RWPE1 (cell line): ENCODE data around the gene TTYH3.
"Not testable (repeated sequence)": the region's sequence is repeated elsewhere in the genome, so short reads cannot be mapped to it uniquely, and the experiment has no call there.

Source experiments
- CTCF ChIA-PET: fragments of 350-600 bp; sonication (Branson Sonifier 250); formaldehyde crosslinking; extraction: SDS; loops from one replicate; lab custom pipeline; 2021; lab: Yijun Ruan, JAX
- POLR2A ChIA-PET: fragments of 400-600 bp; formaldehyde crosslinking; extraction: SDS; loops from one replicate; lab custom pipeline; 2020; ENCODE audit warnings: antibody characterized with exemption; ENCODE audit not compliant: low non-redundant PET; lab: Yijun Ruan, JAX
- DNase-seq: peaks from one replicate; pipeline ENCODE4 v3.0.0; 2012; ENCODE audit warnings: low spot score
- H3K27ac ChIP-seq: fragments of 450-650 bp; 2 replicates; pipeline ENCODE4 v1.5.1; 2017
- CTCF ChIP-seq: fragments of 450-650 bp; conservative IDR thresholded peaks from 2 replicates; pipeline ENCODE4 v1.5.1; 2017; ENCODE audit warnings: low read depth, mild to moderate bottlenecking

Gene TTYH3

GRCh38 chr7:2587134-2587533 lies 44.7 kb upstream of the TTYH3 start:
- ChIA-PET CTCF (no interaction called here), POLR2A (no interaction called here)
- no peak for TF ChIP-seq CTCF
- DNase-seq = no peak
- no peak overlapping the region for H3K27ac ChIP-seq

GRCh38 chr7:2587778-2588177 lies 44.0 kb upstream of the TTYH3 start:
- no peak for TF ChIP-seq CTCF
- no peak overlapping the region for H3K27ac ChIP-seq
- no peak for DNase-seq
- ChIA-PET POLR2A (no interaction called here), CTCF (no interaction called here)

GRCh38 chr7:2589341-2589740 lies 42.4 kb upstream of the TTYH3 start:
- ChIA-PET CTCF (interaction anchor here (0.6 kb wide), 1 partner anchor 121 kb away, joined by 3 read pairs; no protein-coding TSS in a partner anchor), POLR2A (no interaction called here)
- no peak overlapping the region for H3K27ac ChIP-seq
- no peak for DNase-seq
- TF ChIP-seq CTCF = no peak

GRCh38 chr7:2589941-2590340 lies 41.8 kb upstream of the TTYH3 start:
- DNase-seq, H3K27ac ChIP-seq, POLR2A ChIA-PET: not testable (repeated sequence)
- CTCF ChIA-PET = interaction anchor here (0.6 kb wide), 2 partner anchors 121 to 313 kb away, joined by 3 to 6 read pairs; no protein-coding TSS in a partner anchor

- H3K27ac ChIP-seq = no peak overlapping the region
- POLR2A ChIA-PET = no interaction called here
- no peak for TF ChIP-seq CTCF
- CTCF ChIA-PET = no interaction called here
- no peak for DNase-seq
Measured at GRCh38 chr7:2592375-2592865, 39.4 kb upstream of the TTYH3 start.

DNA sequence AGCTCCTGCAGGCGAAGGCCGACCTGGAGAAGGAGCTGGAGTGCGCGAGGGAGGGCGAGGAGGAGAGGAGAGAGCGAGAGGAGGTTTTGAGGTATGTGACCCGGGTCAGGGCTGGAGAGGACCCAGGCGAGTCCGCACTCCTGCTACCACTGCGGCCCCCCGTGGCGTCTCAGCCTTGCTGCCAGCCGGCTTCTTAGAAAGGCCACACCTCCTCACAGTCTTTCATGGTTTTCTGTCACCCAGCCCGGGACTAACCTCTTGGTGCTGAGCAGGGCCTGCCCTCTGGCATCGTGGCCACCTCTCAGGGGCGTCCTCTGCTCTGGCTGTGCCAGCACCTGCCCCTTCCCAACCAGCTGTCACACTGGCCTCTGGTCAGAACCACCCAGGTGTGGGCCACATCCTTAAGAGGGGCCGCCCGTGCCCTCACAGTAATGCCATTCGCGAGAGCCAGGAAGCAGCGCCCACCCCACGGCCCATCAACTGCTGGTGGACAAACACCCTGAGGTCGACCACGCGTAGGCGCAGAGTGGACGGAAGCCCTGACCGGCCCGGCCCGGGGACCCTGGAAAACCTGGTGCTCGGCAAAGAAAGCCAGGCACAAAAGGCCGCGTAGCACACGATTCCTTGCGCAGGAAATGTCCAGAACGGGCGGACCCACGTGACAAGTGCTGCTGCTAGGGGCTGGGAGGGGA lies 38.6 kb upstream of the TTYH3 start:
- ChIA-PET POLR2A (no interaction called here), CTCF (no interaction called here)
- no peak overlapping the region; the same call in 1 of the 2 replicates for H3K27ac ChIP-seq
- no peak for DNase-seq
- no peak for TF ChIP-seq CTCF

DNA sequence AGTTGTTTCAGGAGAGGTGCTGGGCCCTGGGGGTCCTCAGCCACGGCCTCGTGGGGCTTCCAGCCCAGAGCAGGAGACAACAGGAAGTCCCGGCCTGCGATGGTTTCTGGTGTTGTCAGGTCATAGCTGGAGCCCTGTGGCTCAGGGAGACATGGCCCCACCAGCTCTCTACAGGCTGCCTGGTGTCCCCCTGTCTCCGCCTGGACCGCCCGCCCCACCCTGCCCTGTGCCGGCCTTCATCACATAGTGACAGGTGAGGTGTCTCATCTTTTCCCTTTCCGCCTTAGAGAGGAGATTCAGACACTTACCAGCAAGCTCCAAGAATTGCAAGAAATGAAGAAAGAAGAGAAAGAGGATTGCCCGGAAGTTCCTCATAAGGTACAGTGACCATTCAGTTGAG lies 37.2 kb upstream of the TTYH3 start:
- no peak for TF ChIP-seq CTCF
- ChIA-PET CTCF (no interaction called here), POLR2A (no interaction called here)
- no peak for DNase-seq
- no peak overlapping the region for H3K27ac ChIP-seq
